ENCODE results near the gene SLC6A18. TPM values are rescaled to one million over a fixed set of nuclear protein-coding genes. Genes with fewer than 3 reads are reported as not detected.

The SLC6A18 gene
- total RNA-seq, 1 experiment from 2014 or later, result not detected

GRCh38 chr5:1215320-1216096 lies 9.7 kb upstream of the SLC6A18 start:
- no peak for DNase-seq
- no peaks in the 10 kb centered on the region for H3K9me3 ChIP-seq (ENCODE audit: low read length)
- no peaks in the 10 kb centered on the region for H3K27me3 ChIP-seq (ENCODE audit: low read length)
- no peaks in the 10 kb centered on the region for H3K9me2 ChIP-seq (replicated peaks; ENCODE audit: insufficient read depth, low read length)
- H3K4me1 ChIP-seq (ENCODE audit: low read length), result no peaks in the 10 kb centered on the region
- H3K79me2 ChIP-seq (ENCODE audit: low read length), result no peaks in the 10 kb centered on the region
- no peak overlapping the region for H3K9ac ChIP-seq (ENCODE audit: low read length)
- H3K4me3 ChIP-seq (ENCODE audit: low read length), result no peak overlapping the region
- H3K27ac ChIP-seq (ENCODE audit: low read length), result no peak overlapping the region
- no peaks in the 10 kb centered on the region for H3K36me3 ChIP-seq (ENCODE audit: insufficient read depth, low read length)
- no peak overlapping the region for H3K4me2 ChIP-seq (ENCODE audit: low read depth, low read length, poor library complexity, severe bottlenecking)
- no peaks in the 10 kb centered on the region for H4K20me1 ChIP-seq (ENCODE audit: insufficient read depth, low read depth, low read length)
- H2AFZ ChIP-seq (ENCODE audit: low read length), result no peak overlapping the region

GRCh38 chr5:1216211-1216917 lies 8.8 kb upstream of the SLC6A18 start:
- Histone ChIP-seq H3K9me2 (replicated peaks; ENCODE audit: insufficient read depth, low read length) (no peaks in the 10 kb centered on the region), H3K4me2 (ENCODE audit: low read depth, low read length, poor library complexity, severe bottlenecking) (no peak overlapping the region), H3K4me3 (ENCODE audit: low read length) (no peak overlapping the region), H3K27me3 (ENCODE audit: low read length) (no peaks in the 10 kb centered on the region), H2AFZ (ENCODE audit: low read length) (no peak overlapping the region), H3K9ac (ENCODE audit: low read length) (no peak overlapping the region), H3K36me3 (ENCODE audit: insufficient read depth, low read length) (no peaks in the 10 kb centered on the region), H3K27ac (ENCODE audit: low read length) (no peak overlapping the region), H3K79me2 (ENCODE audit: low read length) (no peaks in the 10 kb centered on the region), H3K9me3 (ENCODE audit: low read length) (no peaks in the 10 kb centered on the region), H3K4me1 (ENCODE audit: low read length) (no peaks in the 10 kb centered on the region), H4K20me1 (ENCODE audit: insufficient read depth, low read depth, low read length) (no peaks in the 10 kb centered on the region)
- no peak for DNase-seq

- Histone ChIP-seq H3K9ac (ENCODE audit: low read length) (no peak overlapping the region), H3K4me3 (ENCODE audit: low read length) (no peak overlapping the region), H4K20me1 (ENCODE audit: insufficient read depth, low read depth, low read length) (no peaks in the 10 kb centered on the region), H3K9me3 (ENCODE audit: low read length) (no peaks in the 10 kb centered on the region), H3K79me2 (ENCODE audit: low read length) (no peaks in the 10 kb centered on the region), H3K4me1 (ENCODE audit: low read length) (no peaks in the 10 kb centered on the region), H3K27me3 (ENCODE audit: low read length) (no peaks in the 10 kb centered on the region), H2AFZ (ENCODE audit: low read length) (no peak overlapping the region), H3K36me3 (ENCODE audit: insufficient read depth, low read length) (no peaks in the 10 kb centered on the region), H3K27ac (ENCODE audit: low read length) (no peak overlapping the region), H3K4me2 (ENCODE audit: low read depth, low read length, poor library complexity, severe bottlenecking) (no peak overlapping the region), H3K9me2 (replicated peaks; ENCODE audit: insufficient read depth, low read length) (no peaks in the 10 kb centered on the region)
- no peak for DNase-seq
These were observed 8.3 kb upstream of the SLC6A18 start for GRCh38 chr5:1216918-1217295.

GRCh38 chr5:1217596-1218206 lies 7.5 kb upstream of the SLC6A18 start:
- no peak overlapping the region for H3K4me2 ChIP-seq (ENCODE audit: low read depth, low read length, poor library complexity, severe bottlenecking)
- no peaks in the 10 kb centered on the region for H3K36me3 ChIP-seq (ENCODE audit: insufficient read depth, low read length)
- no peaks in the 10 kb centered on the region for H3K9me2 ChIP-seq (replicated peaks; ENCODE audit: insufficient read depth, low read length)
- no peak overlapping the region for H3K4me3 ChIP-seq (ENCODE audit: low read length)
- H3K4me1 ChIP-seq (ENCODE audit: low read length), result no peaks in the 10 kb centered on the region
- no peaks in the 10 kb centered on the region for H3K27me3 ChIP-seq (ENCODE audit: low read length)
- DNase-seq, result no peak
- H3K9ac ChIP-seq (ENCODE audit: low read length), result no peak overlapping the region
- no peaks in the 10 kb centered on the region for H3K79me2 ChIP-seq (ENCODE audit: low read length)
- H3K9me3 ChIP-seq (ENCODE audit: low read length), result no peaks in the 10 kb centered on the region
- H2AFZ ChIP-seq (ENCODE audit: low read length), result no peak overlapping the region
- no peaks in the 10 kb centered on the region for H4K20me1 ChIP-seq (ENCODE audit: insufficient read depth, low read depth, low read length)
- H3K27ac ChIP-seq (ENCODE audit: low read length), result no peak overlapping the region

- Histone ChIP-seq H3K79me2 (ENCODE audit: low read length) (no peaks in the 10 kb centered on the region), H2AFZ (ENCODE audit: low read length) (no peak overlapping the region), H3K4me3 (ENCODE audit: low read length) (no peak overlapping the region), H3K9me2 (replicated peaks; ENCODE audit: insufficient read depth, low read length) (no peaks in the 10 kb centered on the region), H4K20me1 (ENCODE audit: insufficient read depth, low read depth, low read length) (no peaks in the 10 kb centered on the region), H3K27ac (ENCODE audit: low read length) (no peak overlapping the region), H3K4me1 (ENCODE audit: low read length) (no peaks in the 10 kb centered on the region), H3K4me2 (ENCODE audit: low read depth, low read length, poor library complexity, severe bottlenecking) (no peak overlapping the region), H3K9ac (ENCODE audit: low read length) (no peak overlapping the region), H3K36me3 (ENCODE audit: insufficient read depth, low read length) (no peaks in the 10 kb centered on the region), H3K27me3 (ENCODE audit: low read length) (no peaks in the 10 kb centered on the region), H3K9me3 (ENCODE audit: low read length) (no peaks in the 10 kb centered on the region)
- no peak for DNase-seq
These were observed 6.7 kb upstream of the SLC6A18 start for GRCh38 chr5:1218351-1219080.

GRCh38 chr5:1219098-1219767 lies 5.9 kb upstream of the SLC6A18 start:
- Histone ChIP-seq H3K9me2 (replicated peaks; ENCODE audit: insufficient read depth, low read length) (no peaks in the 10 kb centered on the region), H3K27ac (ENCODE audit: low read length) (no peak overlapping the region), H3K4me2 (ENCODE audit: low read depth, low read length, poor library complexity, severe bottlenecking) (no peak overlapping the region), H3K4me1 (ENCODE audit: low read length) (no peaks in the 10 kb centered on the region), H2AFZ (ENCODE audit: low read length) (no peak overlapping the region), H3K9ac (ENCODE audit: low read length) (no peak overlapping the region), H3K9me3 (ENCODE audit: low read length) (no peaks in the 10 kb centered on the region), H3K36me3 (ENCODE audit: insufficient read depth, low read length) (no peaks in the 10 kb centered on the region), H3K27me3 (ENCODE audit: low read length) (no peaks in the 10 kb centered on the region), H3K79me2 (ENCODE audit: low read length) (no peaks in the 10 kb centered on the region), H4K20me1 (ENCODE audit: insufficient read depth, low read depth, low read length) (no peaks in the 10 kb centered on the region), H3K4me3 (ENCODE audit: low read length) (no peak overlapping the region)
- DNase-seq, result no peak

GRCh38 chr5:1219768-1220100 lies 5.4 kb upstream of the SLC6A18 start:
- no peaks in the 10 kb centered on the region for H3K9me3 ChIP-seq (ENCODE audit: low read length)
- no peak overlapping the region for H3K4me2 ChIP-seq (ENCODE audit: low read depth, low read length, poor library complexity, severe bottlenecking)
- H3K36me3 ChIP-seq (ENCODE audit: insufficient read depth, low read length), result no peaks in the 10 kb centered on the region
- H3K4me1 ChIP-seq (ENCODE audit: low read length), result no peaks in the 10 kb centered on the region
- no peak overlapping the region for H3K4me3 ChIP-seq (ENCODE audit: low read length)
- H2AFZ ChIP-seq (ENCODE audit: low read length), result no peak overlapping the region
- no peak for DNase-seq
- H4K20me1 ChIP-seq (ENCODE audit: insufficient read depth, low read depth, low read length), result no peaks in the 10 kb centered on the region
- H3K9ac ChIP-seq (ENCODE audit: low read length), result no peak overlapping the region
- H3K79me2 ChIP-seq (ENCODE audit: low read length), result no peaks in the 10 kb centered on the region
- H3K27ac ChIP-seq (ENCODE audit: low read length), result no peak overlapping the region
- no peaks in the 10 kb centered on the region for H3K9me2 ChIP-seq (replicated peaks; ENCODE audit: insufficient read depth, low read length)
- no peaks in the 10 kb centered on the region for H3K27me3 ChIP-seq (ENCODE audit: low read length)

Measured in Karpas-422 (cell line).